C4-2B (cell line): Measurements from ENCODE around the gene DUXB.

Experiments used
- ZFX ChIP-seq: fragments of 450-650 bp; IDR thresholded peaks from 2 replicates; pipeline ENCODE4 v1.6.1; 2017
- TF ChIP-seq, protein P1 (sequence below): fragments of 450-650 bp; conservative IDR thresholded peaks from 2 replicates; pipeline ENCODE4 v1.5.1; 2017; ENCODE audit warnings: mild to moderate bottlenecking

DNA sequence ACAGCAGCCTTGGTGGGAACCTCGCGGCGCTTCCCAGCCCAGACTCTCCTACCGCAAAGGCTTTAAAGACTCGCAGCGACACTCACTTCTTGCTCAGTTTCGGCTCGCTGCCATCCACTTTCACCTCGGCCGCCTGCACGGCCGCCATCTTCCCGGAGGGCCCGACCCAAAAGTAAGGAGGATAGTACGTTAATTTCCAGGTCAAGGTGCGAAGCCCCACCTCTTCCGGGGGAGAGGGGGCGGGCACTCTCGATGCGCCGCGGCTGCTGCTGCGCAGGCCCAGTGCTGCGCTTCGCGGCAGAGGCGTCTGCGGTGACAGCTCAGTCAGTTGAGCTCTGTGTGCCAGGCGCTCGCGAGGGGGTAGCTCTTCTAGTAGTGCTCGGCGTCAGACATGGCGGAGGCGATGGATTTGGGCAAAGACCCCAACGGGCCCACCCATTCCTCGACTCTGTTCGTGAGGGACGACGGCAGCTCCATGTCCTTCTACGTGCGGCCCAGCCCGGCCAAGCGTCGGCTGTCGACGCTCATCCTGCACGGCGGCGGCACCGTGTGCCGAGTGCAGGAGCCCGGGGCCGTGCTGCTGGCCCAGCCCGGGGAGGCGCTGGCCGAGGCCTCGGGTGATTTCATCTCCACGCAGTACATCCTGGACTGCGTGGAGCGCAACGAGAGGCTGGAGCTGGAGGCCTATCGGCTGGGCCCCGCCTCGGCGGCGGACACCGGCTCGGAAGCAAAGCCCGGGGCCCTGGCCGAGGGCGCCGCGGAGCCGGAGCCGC, 53.6 kb downstream of the DUXB start, which contains the start of the genes KARS1 and TERF2IP:
- TF ChIP-seq, protein P1, sequence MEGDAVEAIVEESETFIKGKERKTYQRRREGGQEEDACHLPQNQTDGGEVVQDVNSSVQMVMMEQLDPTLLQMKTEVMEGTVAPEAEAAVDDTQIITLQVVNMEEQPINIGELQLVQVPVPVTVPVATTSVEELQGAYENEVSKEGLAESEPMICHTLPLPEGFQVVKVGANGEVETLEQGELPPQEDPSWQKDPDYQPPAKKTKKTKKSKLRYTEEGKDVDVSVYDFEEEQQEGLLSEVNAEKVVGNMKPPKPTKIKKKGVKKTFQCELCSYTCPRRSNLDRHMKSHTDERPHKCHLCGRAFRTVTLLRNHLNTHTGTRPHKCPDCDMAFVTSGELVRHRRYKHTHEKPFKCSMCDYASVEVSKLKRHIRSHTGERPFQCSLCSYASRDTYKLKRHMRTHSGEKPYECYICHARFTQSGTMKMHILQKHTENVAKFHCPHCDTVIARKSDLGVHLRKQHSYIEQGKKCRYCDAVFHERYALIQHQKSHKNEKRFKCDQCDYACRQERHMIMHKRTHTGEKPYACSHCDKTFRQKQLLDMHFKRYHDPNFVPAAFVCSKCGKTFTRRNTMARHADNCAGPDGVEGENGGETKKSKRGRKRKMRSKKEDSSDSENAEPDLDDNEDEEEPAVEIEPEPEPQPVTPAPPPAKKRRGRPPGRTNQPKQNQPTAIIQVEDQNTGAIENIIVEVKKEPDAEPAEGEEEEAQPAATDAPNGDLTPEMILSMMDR: no peak
- TF ChIP-seq ZFX: peak; percentile 91
